B cell (primary cell): ENCODE measurements around the gene SCN8A. TPM values are rescaled to one million over a fixed set of nuclear protein-coding genes. Genes with fewer than 3 reads are reported as not detected.
A peak's percentile ranks its signal among the peaks of the same experiment; 100 is the strongest.

Experiments used
- ATAC-seq: fragments of 200-7000 bp; cut with Tn5 transposase; one replicate; pipeline ENCODE4 v1.10.0; 2021; ENCODE audit warnings: low read depth, mild to moderate bottlenecking, moderate number of reproducible peaks, moderate library complexity
- CTCF ChIA-PET: fragments of 350-600 bp; sonication (Branson Sonifier 250); formaldehyde crosslinking; loops from one replicate; lab custom pipeline; 2021; ENCODE audit warnings: antibody characterized with exemption, inconsistent platforms; lab: Charles Lee
- POLR2A ChIA-PET: fragments of 350-600 bp; sonication (Branson Sonifier 250); formaldehyde crosslinking; loops from one replicate; lab custom pipeline; 2021; ENCODE audit warnings: antibody characterized with exemption; lab: Charles Lee
- DNase-seq: peaks from one replicate; pipeline ENCODE4 v3.0.0; 2013
- H2AFZ ChIP-seq: 2 replicates; pipeline ENCODE4 v1.6.1; 2012; ENCODE audit warnings: mild to moderate bottlenecking, low read depth, low read length; ENCODE audit not compliant: insufficient read depth, poor library complexity, severe bottlenecking
- H3K27ac ChIP-seq, 2 donors: 1 replicate in 1 of 2; 2 replicates in 1 of 2; pipeline ENCODE4 v1.5.1; 2012 to 2013; ENCODE audit warnings: low read length in 2 of 2, mild to moderate bottlenecking in 2 of 2, moderate library complexity in 1 of 2
- H3K27me3 ChIP-seq, 4 experiments: fragments of 200-600 bp in 1 of 4; sonication (generic) in 1 of 4; replicated peaks in 1 of 4; 1 replicate in 2 of 4; 2 replicates in 2 of 4; pipeline versions ENCODE4 v1.6.1 to v1.7.0; 2013 to 2016; ENCODE audit warnings: low read length in 3 of 4, mild to moderate bottlenecking in 2 of 4, mixed read lengths in 1 of 4, moderate library complexity in 1 of 4; ENCODE audit not compliant: insufficient read depth in 4 of 4, control insufficient read depth in 3 of 4; ENCODE audit errors: control extremely low read depth in 1 of 4
- H3K36me3 ChIP-seq, 2 experiments: replicated peaks in 1 of 2; 1 replicate in 1 of 2; 2 replicates in 1 of 2; pipeline versions ENCODE4 v1.6.1 to v1.7.1; 2013; ENCODE audit warnings: low read length in 1 of 2; ENCODE audit not compliant: insufficient read depth in 2 of 2, control insufficient read depth in 1 of 2; ENCODE audit errors: control extremely low read depth in 1 of 2, extremely low read depth in 1 of 2
- H3K4me1 ChIP-seq, 2 donors: fragments of 200-600 bp in 1 of 2; sonication (generic) in 1 of 2; 1 replicate in 1 of 2; 2 replicates in 1 of 2; pipeline versions ENCODE4 v1.5.1 to v1.6.1; 2013 to 2017; ENCODE audit warnings: low read length in 2 of 2; ENCODE audit not compliant: control insufficient read depth in 2 of 2, insufficient read depth in 2 of 2
- H3K4me2 ChIP-seq: replicated peaks from 2 replicates; pipeline ENCODE3; 2012; ENCODE audit warnings: mild to moderate bottlenecking, low read depth, low read length; ENCODE audit not compliant: poor library complexity, severe bottlenecking
- H3K4me3 ChIP-seq, 5 experiments: fragments of 200-600 bp in 1 of 5; sonication (generic) in 1 of 5; 1 replicate in 3 of 5; 2 replicates in 2 of 5; pipeline versions ENCODE4 v1.5.1 to v1.7.0; 2011 to 2016; ENCODE audit warnings: low read length in 4 of 5, mild to moderate bottlenecking in 4 of 5, low read depth in 2 of 5, control low read depth in 1 of 5, moderate library complexity in 1 of 5; ENCODE audit not compliant: insufficient read depth in 1 of 5; ENCODE audit errors: control extremely low read depth in 1 of 5, extremely low read depth in 1 of 5
- H3K79me2 ChIP-seq: fragments of 200-600 bp; sonication (generic); one replicate; pipeline ENCODE4 v1.6.0; 2016; ENCODE audit warnings: low read length; ENCODE audit not compliant: control insufficient read depth, insufficient read depth
- H3K9ac ChIP-seq: fragments of 200-600 bp; sonication (generic); 2 replicates; pipeline ENCODE4 v1.6.1; 2017; ENCODE audit warnings: mild to moderate bottlenecking, low read length, moderate library complexity
- H3K9me3 ChIP-seq, 3 donors: one replicate each; pipeline versions ENCODE4 v1.6.1 to v1.7.1; 2013; ENCODE audit warnings: low read length in 2 of 3; ENCODE audit not compliant: control insufficient read depth in 2 of 3, insufficient read depth in 1 of 3; ENCODE audit errors: control extremely low read depth in 1 of 3
- H4K20me1 ChIP-seq: 2 replicates; pipeline ENCODE4 v1.6.0; 2012; ENCODE audit warnings: mild to moderate bottlenecking, low read length; ENCODE audit not compliant: insufficient read depth, control insufficient read depth, poor library complexity, severe bottlenecking
- H3K27ac Mint-ChIP-seq: one replicate; pipeline ENCODE4 v1.8.0; 2021; ENCODE audit warnings: mixed read lengths
- H3K27me3 Mint-ChIP-seq: one replicate; pipeline ENCODE4 v1.8.0; 2021; ENCODE audit warnings: mixed read lengths
- H3K4me1 Mint-ChIP-seq: one replicate; pipeline ENCODE4 v1.8.0; 2021; ENCODE audit warnings: mixed read lengths
- H3K4me3 Mint-ChIP-seq: one replicate; pipeline ENCODE4 v1.8.0; 2021; ENCODE audit warnings: mixed read lengths
- H3K9me3 Mint-ChIP-seq: one replicate; pipeline ENCODE4 v1.8.0; 2022; ENCODE audit warnings: mixed read lengths; ENCODE audit not compliant: insufficient read depth
- EZH2 ChIP-seq: IDR thresholded peaks from 2 replicates; pipeline ENCODE4 v1.6.1; 2012; ENCODE audit warnings: borderline replicate concordance, low read depth, mild to moderate bottlenecking, moderate library complexity, low read length; ENCODE audit not compliant: insufficient read depth, poor library complexity, severe bottlenecking
- WGBS: methylation state at CpG from one replicate; pipeline ENCODE4 v1.1.5; 2013; ENCODE audit warnings: missing lambda C conversion rate; ENCODE audit not compliant: insufficient coverage; 5-methylcytosine and 5-hydroxymethylcytosine counted together
- intact Hi-C: fragments of 100-400 bp; cut with micrococcal nuclease; formaldehyde crosslinking; loops from one replicate; pipeline ENCODE4 v1.10.0; 2022
- polyA plus RNA-seq: library from polyadenylated mRNA; depleted of rRNA; stranded (reverse); fragments of >200 nt; gene quantifications from 2 replicates; pipeline ENCODE4 v1.2.3, GENCODE V29; 2012
- total RNA-seq, 2 donors: library from RNA; stranded (reverse); fragments of 120-200 nt in 1 of 2; gene quantifications; 1 replicate in 1 of 2; 2 replicates in 1 of 2; pipeline versions ENCODE4 v1.2.3 to v1.2.4, GENCODE V29; 2013 to 2022
- TF ChIP-seq, protein P1 (sequence below): fragments of 200-600 bp; IDR thresholded peaks from one replicate; pipeline ENCODE4 v1.8.0; 2022; ENCODE audit warnings: antibody characterized with exemption, mild to moderate bottlenecking

SCN8A gene
- total and polyA plus RNA-seq, 2 donors (not counting 1 experiment from before 2014, with no cell fraction given): 0.78 to 1.0 TPM

DNA sequence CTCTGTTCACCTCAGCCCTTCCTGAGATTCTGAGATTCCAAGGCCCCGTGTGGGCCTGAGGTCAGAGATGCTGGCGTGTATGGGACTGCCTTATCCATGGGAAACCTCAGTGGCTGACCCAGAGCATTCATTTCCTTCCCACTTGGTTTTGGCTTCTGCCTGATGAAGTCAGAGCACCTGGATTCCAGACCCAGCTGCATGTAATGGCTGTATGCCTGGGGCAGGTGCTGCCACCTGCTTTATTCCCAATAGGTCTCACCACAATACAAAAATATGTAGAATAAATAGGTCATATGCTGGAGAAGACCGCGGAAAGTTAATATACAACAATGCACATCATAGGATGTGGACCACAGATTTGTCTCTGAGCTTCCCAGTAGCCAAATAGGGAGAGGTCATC lies 231.9 kb downstream of the SCN8A start:
- WGBS: 73% methylated on average over 2 of the region's 4 CpGs
- H3K27me3 ChIP-seq: peaks cover 0 to 29% (median 5%) of the 10 kb centered on the region in 4 experiments
- intact Hi-C loops: no loop called here
- Mint-ChIP-seq H3K27ac (no peak overlapping the region), H3K4me3 (peak overlapping the region; percentile 56), H3K4me1 (peaks cover 14% of the 10 kb centered on the region), H3K27me3 (peaks cover 23% of the 10 kb centered on the region), H3K9me3 (no peaks in the 10 kb centered on the region)
- H3K4me2 ChIP-seq: no peak overlapping the region
- POLR2A ChIA-PET: no interaction called here
- no peak overlapping the region for H3K27ac ChIP-seq
- no peak overlapping the region for H2AFZ ChIP-seq
- peaks cover 0 to 4% (median 0%) of the 10 kb centered on the region in 3 donors for H3K9me3 ChIP-seq
- no peak overlapping the region for H3K4me3 ChIP-seq
- no peak for DNase-seq
- no peak for ATAC-seq
- H3K79me2 ChIP-seq: no peaks in the 10 kb centered on the region
- no peak for TF ChIP-seq EZH2
- TF ChIP-seq, protein P1, sequence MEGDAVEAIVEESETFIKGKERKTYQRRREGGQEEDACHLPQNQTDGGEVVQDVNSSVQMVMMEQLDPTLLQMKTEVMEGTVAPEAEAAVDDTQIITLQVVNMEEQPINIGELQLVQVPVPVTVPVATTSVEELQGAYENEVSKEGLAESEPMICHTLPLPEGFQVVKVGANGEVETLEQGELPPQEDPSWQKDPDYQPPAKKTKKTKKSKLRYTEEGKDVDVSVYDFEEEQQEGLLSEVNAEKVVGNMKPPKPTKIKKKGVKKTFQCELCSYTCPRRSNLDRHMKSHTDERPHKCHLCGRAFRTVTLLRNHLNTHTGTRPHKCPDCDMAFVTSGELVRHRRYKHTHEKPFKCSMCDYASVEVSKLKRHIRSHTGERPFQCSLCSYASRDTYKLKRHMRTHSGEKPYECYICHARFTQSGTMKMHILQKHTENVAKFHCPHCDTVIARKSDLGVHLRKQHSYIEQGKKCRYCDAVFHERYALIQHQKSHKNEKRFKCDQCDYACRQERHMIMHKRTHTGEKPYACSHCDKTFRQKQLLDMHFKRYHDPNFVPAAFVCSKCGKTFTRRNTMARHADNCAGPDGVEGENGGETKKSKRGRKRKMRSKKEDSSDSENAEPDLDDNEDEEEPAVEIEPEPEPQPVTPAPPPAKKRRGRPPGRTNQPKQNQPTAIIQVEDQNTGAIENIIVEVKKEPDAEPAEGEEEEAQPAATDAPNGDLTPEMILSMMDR: no peak
- no peaks in the 10 kb centered on the region for H4K20me1 ChIP-seq
- H3K36me3 ChIP-seq: no peaks in the 10 kb centered on the region
- CTCF ChIA-PET: interaction anchor here (1.7 kb wide), 1 partner anchor 8 kb away, joined by 12 read pairs; a partner anchor contains a TSS
- H3K9ac ChIP-seq: no peak overlapping the region
- H3K4me1 ChIP-seq: peaks cover 9 to 11% of the 10 kb centered on the region in 2 donors

DNA sequence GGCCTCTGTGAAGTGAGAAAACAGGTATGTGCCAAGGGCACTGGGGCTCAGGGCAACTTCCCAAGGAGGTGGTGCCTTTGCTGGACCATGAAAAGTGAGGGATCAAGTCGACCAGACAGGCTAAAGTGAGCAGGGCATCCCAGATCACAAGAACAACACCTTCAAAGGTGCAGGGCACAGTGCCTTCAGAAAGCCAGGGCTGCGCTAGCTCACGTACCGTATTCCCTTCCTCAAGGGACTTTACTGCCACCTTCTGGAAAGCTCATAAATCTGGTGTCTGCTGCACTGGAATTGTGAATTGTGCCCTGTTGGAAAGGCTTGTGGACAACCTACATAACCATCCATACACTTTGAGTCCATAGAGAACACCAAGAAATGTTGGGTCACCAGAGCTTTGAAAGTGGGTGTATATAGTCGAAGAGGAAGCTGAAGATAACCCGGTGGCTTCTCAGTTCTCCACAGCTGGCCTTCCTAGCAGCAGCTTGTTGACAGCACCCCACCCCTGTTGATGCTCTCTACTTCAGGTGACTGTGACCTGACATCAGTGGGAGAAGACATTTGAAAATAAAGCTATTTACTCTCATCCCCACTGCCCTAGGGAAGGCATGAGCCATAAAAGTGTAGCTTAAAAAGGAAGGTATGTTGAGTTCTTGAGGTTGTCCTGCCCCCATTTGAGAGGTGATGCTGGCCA lies 233.0 kb downstream of the SCN8A start:
- no peak overlapping the region for H2AFZ ChIP-seq
- H3K27me3 ChIP-seq: peaks cover 0 to 31% (median 5%) of the 10 kb centered on the region in 4 experiments
- H3K9ac ChIP-seq: no peak overlapping the region
- WGBS: 17% methylated on average over 1 of the region's 6 CpGs
- H3K9me3 ChIP-seq: peaks cover 0 to 4% (median 0%) of the 10 kb centered on the region in 3 donors
- CTCF ChIA-PET: interaction anchor here (0.6 to 1.7 kb wide), 4 partner anchors 9 to 260 kb away, joined by 3 to 12 read pairs (median 4); a partner anchor contains a TSS
- Mint-ChIP-seq H3K9me3 (no peaks in the 10 kb centered on the region), H3K4me1 (peaks cover 21% of the 10 kb centered on the region), H3K27me3 (peaks cover 28% of the 10 kb centered on the region), H3K27ac (no peak overlapping the region), H3K4me3 (no peak overlapping the region)
- no peak for TF ChIP-seq EZH2
- TF ChIP-seq, protein P1: no peak
- no peak overlapping the region for H3K4me2 ChIP-seq
- H3K4me1 ChIP-seq: peaks cover 15 to 17% of the 10 kb centered on the region in 2 donors
- no peaks in the 10 kb centered on the region for H4K20me1 ChIP-seq
- ATAC-seq: no peak
- intact Hi-C loops: no loop called here
- no peak overlapping the region for H3K4me3 ChIP-seq
- H3K36me3 ChIP-seq: no peaks in the 10 kb centered on the region
- H3K79me2 ChIP-seq: no peaks in the 10 kb centered on the region
- DNase-seq: no peak
- POLR2A ChIA-PET: no interaction called here
- H3K27ac ChIP-seq: no peak overlapping the region
